ENCODE data around the gene SERHL2. TPM values are rescaled to one million over a fixed set of nuclear protein-coding genes. Genes with fewer than 3 reads are reported as not detected.
"Not testable (repeated sequence)": the region's sequence is repeated elsewhere in the genome, so short reads cannot be mapped to it uniquely, and the experiment has no call there.

Gene SERHL2
- polyA plus RNA-seq, 3 donors from 2014 or later: 1.9 TPM; not detected in 2

- not testable (repeated sequence) for DNase-seq; H3K27me3 Mint-ChIP-seq (ENCODE audit: low read depth in 3 of 3); H3K9me3 Mint-ChIP-seq; H3K36me3 Mint-ChIP-seq; H3K27ac Mint-ChIP-seq; H3K4me1 Mint-ChIP-seq; H3K4me3 Mint-ChIP-seq
Observed at GRCh38 chr22:42574046-42574445, 20.3 kb downstream of the SERHL2 start.

- H3K27ac Mint-ChIP-seq; H3K9me3 Mint-ChIP-seq; H3K4me3 Mint-ChIP-seq; DNase-seq; H3K36me3 Mint-ChIP-seq; H3K27me3 Mint-ChIP-seq (ENCODE audit: low read depth in 3 of 3); H3K4me1 Mint-ChIP-seq: not testable (repeated sequence)
Observed at GRCh38 chr22:42574468-42574867, 20.7 kb downstream of the SERHL2 start.

- not testable (repeated sequence) for DNase-seq; H3K36me3 Mint-ChIP-seq; H3K27ac Mint-ChIP-seq; H3K9me3 Mint-ChIP-seq; H3K4me1 Mint-ChIP-seq; H3K4me3 Mint-ChIP-seq; H3K27me3 Mint-ChIP-seq (ENCODE audit: low read depth in 3 of 3)
Observed at GRCh38 chr22:42575996-42576574, 22.3 kb downstream of the SERHL2 start.

GRCh38 chr22:42577141-42577540 is 23.4 kb downstream of the SERHL2 start:
- not testable (repeated sequence) for H3K4me3 Mint-ChIP-seq; H3K9me3 Mint-ChIP-seq; H3K27ac Mint-ChIP-seq; H3K27me3 Mint-ChIP-seq (ENCODE audit: low read depth in 3 of 3); DNase-seq; H3K36me3 Mint-ChIP-seq
- peaks cover 9 to 12% of the 10 kb centered on the region in 2 donors for H3K4me1 Mint-ChIP-seq

- Mint-ChIP-seq H3K27me3 (ENCODE audit: low read depth in 3 of 3) (peaks cover 0 to 3% (median 2%) of the 10 kb centered on the region in 3 donors), H3K27ac (no peak overlapping the region), H3K4me1 (peaks cover 14 to 16% of the 10 kb centered on the region in 2 donors), H3K4me3 (no peak overlapping the region), H3K9me3 (no peaks in the 10 kb centered on the region), H3K36me3 (peaks cover 0 to 3% (median 0%) of the 10 kb centered on the region in 3 donors)
- no peak for DNase-seq
Observed at GRCh38 chr22:42577623-42578240, 24.0 kb downstream of the SERHL2 start.

- not testable (repeated sequence) for DNase-seq; H3K36me3 Mint-ChIP-seq; H3K27me3 Mint-ChIP-seq (ENCODE audit: low read depth in 3 of 3); H3K9me3 Mint-ChIP-seq
- peak overlapping the region in 3 of 5 donors; percentile 44 to 51 (median 51) for H3K4me3 Mint-ChIP-seq
- H3K27ac Mint-ChIP-seq: peak overlapping the region in 1 of 6 donors; percentile 50
- peaks cover 16 to 20% of the 10 kb centered on the region in 2 donors for H3K4me1 Mint-ChIP-seq
Observed at GRCh38 chr22:42580040-42580439, 26.3 kb downstream of the SERHL2 start.

- not testable (repeated sequence) for DNase-seq; H3K27me3 Mint-ChIP-seq (ENCODE audit: low read depth in 3 of 3); H3K9me3 Mint-ChIP-seq
- Mint-ChIP-seq H3K36me3 (peaks cover 3 to 11% (median 4%) of the 10 kb centered on the region in 3 donors), H3K4me3 (peak overlapping the region; percentile 92 to 96 (median 95)), H3K4me1 (peaks cover 16 to 20% of the 10 kb centered on the region in 2 donors), H3K27ac (peak overlapping the region; percentile 72 to 94 (median 88))
Observed at GRCh38 chr22:42581194-42581761, 27.5 kb downstream of the SERHL2 start.

- H3K27me3 Mint-ChIP-seq (ENCODE audit: low read depth in 3 of 3): peaks cover 2 to 3% (median 3%) of the 10 kb centered on the region in 3 donors
- no peaks in the 10 kb centered on the region for H3K9me3 Mint-ChIP-seq
- H3K4me1 Mint-ChIP-seq: peaks cover 16 to 20% of the 10 kb centered on the region in 2 donors
- H3K27ac Mint-ChIP-seq: peak overlapping the region; percentile 79 to 88 (median 82)
- H3K36me3 Mint-ChIP-seq: peaks cover 3 to 17% (median 9%) of the 10 kb centered on the region in 3 donors
- peak; percentile 75 to 77 (median 75) for DNase-seq
- H3K4me3 Mint-ChIP-seq: peak overlapping the region; percentile 86 to 90 (median 87)
Observed at GRCh38 chr22:42581762-42582716, 28.3 kb downstream of the SERHL2 start.

GRCh38 chr22:42582987-42583386 is 29.2 kb downstream of the SERHL2 start:
- peaks cover 16 to 20% of the 10 kb centered on the region in 2 donors for H3K4me1 Mint-ChIP-seq
- no peak for DNase-seq
- H3K27me3 Mint-ChIP-seq (ENCODE audit: low read depth in 3 of 3): peaks cover 2 to 7% (median 3%) of the 10 kb centered on the region in 3 donors
- peaks cover 3 to 23% (median 18%) of the 10 kb centered on the region in 3 donors for H3K36me3 Mint-ChIP-seq
- H3K27ac Mint-ChIP-seq: no peak overlapping the region
- H3K4me3 Mint-ChIP-seq: peak overlapping the region in 3 of 5 donors; percentile 86 to 90 (median 89)
- H3K9me3 Mint-ChIP-seq: no peaks in the 10 kb centered on the region

- H3K36me3 Mint-ChIP-seq: peaks cover 3 to 24% (median 18%) of the 10 kb centered on the region in 3 donors
- DNase-seq: no peak
- H3K27ac Mint-ChIP-seq: peak overlapping the region in 1 of 6 donors; percentile 27
- no peak overlapping the region for H3K4me3 Mint-ChIP-seq
- peaks cover 2 to 7% (median 3%) of the 10 kb centered on the region in 3 donors for H3K27me3 Mint-ChIP-seq (ENCODE audit: low read depth in 3 of 3)
- H3K4me1 Mint-ChIP-seq: peaks cover 16 to 20% of the 10 kb centered on the region in 2 donors
- no peaks in the 10 kb centered on the region for H3K9me3 Mint-ChIP-seq
Observed at GRCh38 chr22:42584364-42584940, 30.7 kb downstream of the SERHL2 start.

- Mint-ChIP-seq H3K27ac (peak overlapping the region in 3 of 6 donors; percentile 27 to 77 (median 56)), H3K4me1 (peaks cover 16 to 20% of the 10 kb centered on the region in 2 donors), H3K4me3 (no peak overlapping the region), H3K9me3 (no peaks in the 10 kb centered on the region), H3K27me3 (ENCODE audit: low read depth in 3 of 3) (peaks cover 2 to 7% (median 3%) of the 10 kb centered on the region in 3 donors), H3K36me3 (peaks cover 3 to 30% (median 18%) of the 10 kb centered on the region in 3 donors)
- no peak for DNase-seq
Observed at GRCh38 chr22:42585096-42585495, 31.3 kb downstream of the SERHL2 start.

GRCh38 chr22:42586381-42586780 is 32.6 kb downstream of the SERHL2 start:
- Mint-ChIP-seq H3K4me3 (no peak overlapping the region), H3K27me3 (ENCODE audit: low read depth in 3 of 3) (peaks cover 1 to 7% (median 1%) of the 10 kb centered on the region in 3 donors), H3K36me3 (peaks cover 3 to 30% (median 18%) of the 10 kb centered on the region in 3 donors), H3K4me1 (peaks cover 8 to 14% of the 10 kb centered on the region in 2 donors), H3K27ac (peak overlapping the region in 1 of 6 donors; percentile 43), H3K9me3 (no peaks in the 10 kb centered on the region)
- DNase-seq: no peak

GRCh38 chr22:42587588-42588175 is 33.9 kb downstream of the SERHL2 start:
- H3K27me3 Mint-ChIP-seq (ENCODE audit: low read depth in 3 of 3): peaks cover 0 to 7% (median 0%) of the 10 kb centered on the region in 3 donors
- no peak for DNase-seq
- H3K4me3 Mint-ChIP-seq: no peak overlapping the region
- H3K4me1 Mint-ChIP-seq: peaks cover 0 to 7% of the 10 kb centered on the region in 2 donors
- peaks cover 0 to 38% (median 18%) of the 10 kb centered on the region in 3 donors for H3K36me3 Mint-ChIP-seq
- no peak overlapping the region for H3K27ac Mint-ChIP-seq
- H3K9me3 Mint-ChIP-seq: no peaks in the 10 kb centered on the region
